ENCODE data around the gene AGO1.
"Not testable (repeated sequence)": the region's sequence is repeated elsewhere in the genome, so short reads cannot be mapped to it uniquely, and the experiment has no call there.

Gene AGO1

GRCh38 chr1:35866991-35867390 is 16.0 kb upstream of the AGO1 start:
- H3K27ac ChIP-seq, result no peak overlapping the region
- TF ChIP-seq, protein P1, sequence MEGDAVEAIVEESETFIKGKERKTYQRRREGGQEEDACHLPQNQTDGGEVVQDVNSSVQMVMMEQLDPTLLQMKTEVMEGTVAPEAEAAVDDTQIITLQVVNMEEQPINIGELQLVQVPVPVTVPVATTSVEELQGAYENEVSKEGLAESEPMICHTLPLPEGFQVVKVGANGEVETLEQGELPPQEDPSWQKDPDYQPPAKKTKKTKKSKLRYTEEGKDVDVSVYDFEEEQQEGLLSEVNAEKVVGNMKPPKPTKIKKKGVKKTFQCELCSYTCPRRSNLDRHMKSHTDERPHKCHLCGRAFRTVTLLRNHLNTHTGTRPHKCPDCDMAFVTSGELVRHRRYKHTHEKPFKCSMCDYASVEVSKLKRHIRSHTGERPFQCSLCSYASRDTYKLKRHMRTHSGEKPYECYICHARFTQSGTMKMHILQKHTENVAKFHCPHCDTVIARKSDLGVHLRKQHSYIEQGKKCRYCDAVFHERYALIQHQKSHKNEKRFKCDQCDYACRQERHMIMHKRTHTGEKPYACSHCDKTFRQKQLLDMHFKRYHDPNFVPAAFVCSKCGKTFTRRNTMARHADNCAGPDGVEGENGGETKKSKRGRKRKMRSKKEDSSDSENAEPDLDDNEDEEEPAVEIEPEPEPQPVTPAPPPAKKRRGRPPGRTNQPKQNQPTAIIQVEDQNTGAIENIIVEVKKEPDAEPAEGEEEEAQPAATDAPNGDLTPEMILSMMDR (IDR thresholded peaks at IDR 0.05), result no peak
- DNase-seq (ENCODE audit: low spot score), result no peak
- H3K4me3 ChIP-seq, result no peak overlapping the region

DNA sequence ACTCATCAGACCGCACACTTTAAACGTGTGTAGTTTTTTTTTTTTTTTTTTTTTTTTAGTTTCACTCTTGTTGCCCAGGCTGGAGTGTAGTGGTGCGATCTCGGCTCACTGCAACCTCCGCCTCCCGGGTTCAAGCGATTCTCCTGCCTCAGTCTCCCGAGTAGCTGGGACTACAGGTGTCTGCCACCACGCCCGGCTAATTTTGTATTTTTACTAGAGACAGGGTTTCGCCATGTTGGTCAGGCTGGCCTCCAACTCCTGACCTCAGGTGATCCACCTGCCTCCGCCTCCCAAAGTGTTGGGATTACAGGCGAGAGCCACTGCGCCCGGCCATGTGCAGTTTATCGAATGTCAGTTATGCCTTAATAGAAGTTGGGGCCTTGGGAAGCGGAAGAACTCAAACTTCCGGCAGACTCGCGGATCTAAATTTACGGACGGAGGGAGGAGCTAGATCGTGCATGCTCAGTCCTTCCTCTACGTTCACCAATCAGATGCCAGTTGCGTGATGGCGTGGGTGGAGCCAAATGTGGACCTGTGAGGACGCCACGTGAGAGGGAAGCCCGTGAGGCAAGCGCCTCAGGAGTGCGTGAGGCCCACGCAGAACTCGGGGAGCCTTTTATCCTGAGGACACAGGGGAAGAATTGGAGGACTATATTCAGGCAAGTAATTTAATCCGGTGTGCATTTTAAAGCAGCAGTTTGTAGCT is 13.6 kb upstream of the AGO1 start:
- not testable (repeated sequence) for DNase-seq (ENCODE audit: low spot score); H3K27ac ChIP-seq; H3K4me3 ChIP-seq

GRCh38 chr1:35870651-35871309 is 12.2 kb upstream of the AGO1 start:
- Histone ChIP-seq H3K4me3 (no peak overlapping the region), H3K27ac (no peak overlapping the region)
- TF ChIP-seq, protein P1 (IDR thresholded peaks at IDR 0.05), result no peak
- no peak for DNase-seq (ENCODE audit: low spot score)

- TF ChIP-seq, protein P1 (IDR thresholded peaks at IDR 0.05), result no peak
- no peak overlapping the region for H3K4me3 ChIP-seq
- no peak overlapping the region for H3K27ac ChIP-seq
- no peak for DNase-seq (ENCODE audit: low spot score)
These were observed 9.7 kb upstream of the AGO1 start for GRCh38 chr1:35873243-35873750.

- DNase-seq (ENCODE audit: low spot score); H3K4me3 ChIP-seq; H3K27ac ChIP-seq: not testable (repeated sequence)
These were observed 8.9 kb upstream of the AGO1 start for GRCh38 chr1:35874115-35874514.

DNA sequence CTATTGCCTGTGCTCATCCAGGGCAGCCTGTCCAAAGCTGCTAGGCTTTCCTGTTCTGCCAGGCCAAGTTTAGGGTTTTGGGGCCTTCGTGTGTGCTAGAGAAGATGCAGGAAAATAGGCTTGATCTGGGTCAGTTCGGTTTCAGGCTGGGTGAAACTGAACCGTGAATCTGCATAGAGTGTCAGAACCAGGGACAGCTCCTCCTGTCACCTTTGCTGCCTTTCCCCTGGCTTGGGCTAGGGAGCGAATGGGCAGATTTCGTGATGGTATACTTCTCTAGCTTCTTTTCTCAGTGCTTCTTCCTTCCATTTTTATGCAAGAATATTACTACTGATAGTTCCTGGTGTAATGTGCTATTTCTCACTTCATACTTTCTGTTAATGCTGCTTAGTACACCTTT is 6.0 kb upstream of the AGO1 start:
- Histone ChIP-seq H3K27ac (no peak overlapping the region), H3K4me3 (no peak overlapping the region)
- TF ChIP-seq, protein P1 (IDR thresholded peaks at IDR 0.05), result no peak
- DNase-seq (ENCODE audit: low spot score), result no peak

GRCh38 chr1:35881850-35882273 is 1.1 kb upstream of the AGO1 start:
- TF ChIP-seq, protein P1 (IDR thresholded peaks at IDR 0.05), result no peak
- no peak overlapping the region for H3K4me3 ChIP-seq
- no peak for DNase-seq (ENCODE audit: low spot score)
- H3K27ac ChIP-seq, result no peak overlapping the region

DNA sequence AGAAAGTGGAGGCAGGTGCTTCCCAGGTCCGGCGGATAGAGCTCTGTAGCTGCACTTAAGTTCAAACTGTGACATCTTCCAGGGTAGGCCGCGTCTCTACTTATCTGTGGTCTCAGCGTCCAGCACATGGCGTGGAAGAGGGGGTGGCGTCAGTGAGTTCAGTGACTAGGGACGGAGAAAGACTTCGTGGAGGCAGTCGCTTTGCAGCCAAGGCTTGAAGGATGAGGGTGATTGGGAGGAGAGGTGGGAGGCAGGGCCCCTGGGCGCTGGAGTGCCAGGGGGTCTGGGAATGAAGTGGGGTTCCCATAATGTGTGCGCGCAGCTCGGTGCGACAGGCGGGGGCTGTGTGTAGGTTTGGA is 444 bp upstream of the AGO1 start:
- DNase-seq (ENCODE audit: low spot score), result no peak
- TF ChIP-seq, protein P1 (IDR thresholded peaks at IDR 0.05), result no peak
- Histone ChIP-seq H3K4me3 (peak overlapping the region; percentile 96), H3K27ac (peak overlapping the region; percentile 79 to 89)

All from coronary artery (tissue), 2 donors.